ENCODE measurements around the gene ACP7.

ACP7 gene

DNA sequence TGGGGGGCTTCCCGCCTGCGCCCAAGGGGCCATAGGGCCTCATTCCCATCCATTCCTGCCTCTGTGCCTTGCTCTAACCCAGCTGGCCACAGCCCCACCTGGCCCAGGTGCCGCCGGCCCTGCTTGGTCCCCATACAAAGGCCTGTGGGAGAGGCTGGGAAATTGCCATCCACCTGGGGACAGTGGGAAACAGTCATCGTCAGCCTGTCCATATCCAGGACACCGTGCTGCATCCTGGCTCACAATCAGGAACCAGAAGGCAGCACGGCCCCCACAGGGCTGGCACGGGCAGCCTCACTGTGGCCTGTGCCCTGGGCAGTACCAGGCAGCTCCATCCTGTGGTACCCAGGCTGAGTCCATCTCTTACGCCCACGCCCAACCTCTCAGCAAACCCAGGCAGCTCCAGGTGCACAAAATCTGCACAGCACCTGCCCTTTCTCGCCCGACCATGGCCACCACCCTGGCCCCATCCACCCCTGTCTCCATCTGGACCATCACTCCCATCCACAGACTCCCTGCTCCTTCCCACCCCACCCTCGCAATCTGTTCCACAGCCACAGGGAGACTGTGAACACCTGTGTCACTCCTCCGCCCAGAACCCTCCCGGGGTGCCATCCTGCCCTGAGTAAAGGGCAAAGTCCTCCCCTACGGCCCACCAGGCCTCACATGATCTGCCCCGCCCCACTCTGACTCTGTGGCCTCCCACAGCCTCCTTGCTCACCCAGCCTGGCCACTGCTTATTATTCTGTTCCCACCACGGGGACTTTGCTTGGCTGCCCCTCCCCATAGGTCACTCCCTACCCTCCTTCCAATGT is 30.7 kb upstream of the ACP7 start:
- H3K9me2 ChIP-seq (replicated peaks; ENCODE audit: insufficient read depth, low read length) = no peaks in the 10 kb centered on the region
- no peaks in the 10 kb centered on the region for H3K9me3 ChIP-seq (ENCODE audit: insufficient read depth, low read length)
- H2AFZ ChIP-seq (ENCODE audit: low read depth, low read length, severe bottlenecking) = no peak overlapping the region
- TF ChIP-seq EZH2phosphoT487 (conservative IDR thresholded peaks at IDR 0.05; ENCODE audit: low read length) = no peak
- TF ChIP-seq, protein P1, sequence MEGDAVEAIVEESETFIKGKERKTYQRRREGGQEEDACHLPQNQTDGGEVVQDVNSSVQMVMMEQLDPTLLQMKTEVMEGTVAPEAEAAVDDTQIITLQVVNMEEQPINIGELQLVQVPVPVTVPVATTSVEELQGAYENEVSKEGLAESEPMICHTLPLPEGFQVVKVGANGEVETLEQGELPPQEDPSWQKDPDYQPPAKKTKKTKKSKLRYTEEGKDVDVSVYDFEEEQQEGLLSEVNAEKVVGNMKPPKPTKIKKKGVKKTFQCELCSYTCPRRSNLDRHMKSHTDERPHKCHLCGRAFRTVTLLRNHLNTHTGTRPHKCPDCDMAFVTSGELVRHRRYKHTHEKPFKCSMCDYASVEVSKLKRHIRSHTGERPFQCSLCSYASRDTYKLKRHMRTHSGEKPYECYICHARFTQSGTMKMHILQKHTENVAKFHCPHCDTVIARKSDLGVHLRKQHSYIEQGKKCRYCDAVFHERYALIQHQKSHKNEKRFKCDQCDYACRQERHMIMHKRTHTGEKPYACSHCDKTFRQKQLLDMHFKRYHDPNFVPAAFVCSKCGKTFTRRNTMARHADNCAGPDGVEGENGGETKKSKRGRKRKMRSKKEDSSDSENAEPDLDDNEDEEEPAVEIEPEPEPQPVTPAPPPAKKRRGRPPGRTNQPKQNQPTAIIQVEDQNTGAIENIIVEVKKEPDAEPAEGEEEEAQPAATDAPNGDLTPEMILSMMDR (IDR thresholded peaks at IDR 0.05; ENCODE audit: insufficient read depth, low read length, poor library complexity, severe bottlenecking) = no peak
- no peaks in the 10 kb centered on the region for H3K36me3 ChIP-seq (ENCODE audit: low read length)
- H3K27ac ChIP-seq (ENCODE audit: low read depth, low read length) = no peak overlapping the region
- no peaks in the 10 kb centered on the region for H3F3A ChIP-seq (ENCODE audit: insufficient read depth)
- H4K20me1 ChIP-seq (ENCODE audit: low read depth, low read length) = no peaks in the 10 kb centered on the region
- H3K4me3 ChIP-seq (ENCODE audit: insufficient read depth, low read length, poor library complexity, severe bottlenecking) = no peak overlapping the region
- H3K79me2 ChIP-seq (ENCODE audit: insufficient read depth, low read length) = no peaks in the 10 kb centered on the region
- no peak overlapping the region for H3K9ac ChIP-seq (ENCODE audit: low read length)
- H3K4me2 ChIP-seq (ENCODE audit: low read depth, low read length, poor library complexity, severe bottlenecking) = no peak overlapping the region
- H3K27me3 ChIP-seq (ENCODE audit: low read length) = no peaks in the 10 kb centered on the region

DNA sequence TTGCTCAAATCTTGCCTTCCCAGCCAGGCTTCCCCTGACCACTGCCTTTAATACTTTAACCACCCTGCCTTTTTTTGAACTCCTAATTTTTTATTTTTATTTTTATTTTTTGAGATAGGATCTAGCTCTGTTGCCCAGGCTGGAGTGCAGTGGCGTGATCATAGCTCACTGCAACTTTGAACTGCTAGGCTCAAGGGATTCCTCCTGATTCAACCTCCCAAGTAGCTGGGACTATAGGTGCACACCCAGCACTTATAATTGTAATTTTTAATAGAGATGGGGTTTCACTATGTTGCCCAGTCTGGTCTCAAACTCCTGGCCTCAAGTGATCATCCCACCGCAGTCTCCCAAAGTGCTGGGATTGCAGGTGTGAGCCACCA is 30.1 kb upstream of the ACP7 start:
- Histone ChIP-seq H3K79me2 (ENCODE audit: insufficient read depth, low read length) (no peaks in the 10 kb centered on the region), H3K9me3 (ENCODE audit: insufficient read depth, low read length) (no peaks in the 10 kb centered on the region), H3F3A (ENCODE audit: insufficient read depth) (no peaks in the 10 kb centered on the region), H3K9ac (ENCODE audit: low read length) (no peak overlapping the region), H4K20me1 (ENCODE audit: low read depth, low read length) (no peaks in the 10 kb centered on the region), H2AFZ (ENCODE audit: low read depth, low read length, severe bottlenecking) (no peak overlapping the region), H3K9me2 (replicated peaks; ENCODE audit: insufficient read depth, low read length) (no peaks in the 10 kb centered on the region), H3K4me3 (ENCODE audit: insufficient read depth, low read length, poor library complexity, severe bottlenecking) (no peak overlapping the region), H3K27me3 (ENCODE audit: low read length) (no peaks in the 10 kb centered on the region), H3K36me3 (ENCODE audit: low read length) (no peaks in the 10 kb centered on the region), H3K27ac (ENCODE audit: low read depth, low read length) (no peak overlapping the region), H3K4me2 (ENCODE audit: low read depth, low read length, poor library complexity, severe bottlenecking) (no peak overlapping the region)
- TF ChIP-seq, protein P1 (IDR thresholded peaks at IDR 0.05; ENCODE audit: insufficient read depth, low read length, poor library complexity, severe bottlenecking) = no peak
- TF ChIP-seq EZH2phosphoT487 (conservative IDR thresholded peaks at IDR 0.05; ENCODE audit: low read length) = no peak

DNA sequence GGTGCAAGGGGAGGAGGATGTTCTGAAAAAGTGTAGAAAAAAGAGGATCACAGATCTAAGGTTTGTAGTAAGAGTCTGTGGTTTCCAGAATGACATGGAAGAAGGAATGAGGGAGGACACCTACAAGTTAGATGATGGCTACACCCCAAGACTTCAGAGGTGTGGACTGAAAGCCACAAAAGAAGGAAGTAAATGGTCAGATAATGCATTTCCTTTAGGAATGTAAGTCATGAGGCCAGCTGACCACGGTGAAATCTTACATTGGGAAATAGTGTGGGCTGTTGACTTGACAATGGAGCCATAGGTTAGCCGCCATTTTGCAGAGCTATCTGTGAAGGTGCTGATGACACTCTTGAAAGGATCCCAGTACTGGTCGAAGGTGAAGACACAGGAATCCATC is 26.6 kb upstream of the ACP7 start:
- Histone ChIP-seq H3K9ac (ENCODE audit: low read length) (no peak overlapping the region), H3K27ac (ENCODE audit: low read depth, low read length) (no peak overlapping the region), H3K9me3 (ENCODE audit: insufficient read depth, low read length) (no peaks in the 10 kb centered on the region), H3K4me3 (ENCODE audit: insufficient read depth, low read length, poor library complexity, severe bottlenecking) (no peak overlapping the region), H3K36me3 (ENCODE audit: low read length) (no peaks in the 10 kb centered on the region), H3K9me2 (replicated peaks; ENCODE audit: insufficient read depth, low read length) (no peaks in the 10 kb centered on the region), H3K4me2 (ENCODE audit: low read depth, low read length, poor library complexity, severe bottlenecking) (no peak overlapping the region), H2AFZ (ENCODE audit: low read depth, low read length, severe bottlenecking) (no peak overlapping the region), H4K20me1 (ENCODE audit: low read depth, low read length) (no peaks in the 10 kb centered on the region), H3F3A (ENCODE audit: insufficient read depth) (no peaks in the 10 kb centered on the region), H3K27me3 (ENCODE audit: low read length) (no peaks in the 10 kb centered on the region), H3K79me2 (ENCODE audit: insufficient read depth, low read length) (no peaks in the 10 kb centered on the region)
- TF ChIP-seq, protein P1 (IDR thresholded peaks at IDR 0.05; ENCODE audit: insufficient read depth, low read length, poor library complexity, severe bottlenecking) = no peak
- no peak for TF ChIP-seq EZH2phosphoT487 (conservative IDR thresholded peaks at IDR 0.05; ENCODE audit: low read length)
